ENCODE results near the gene ZNF143.

DNA sequence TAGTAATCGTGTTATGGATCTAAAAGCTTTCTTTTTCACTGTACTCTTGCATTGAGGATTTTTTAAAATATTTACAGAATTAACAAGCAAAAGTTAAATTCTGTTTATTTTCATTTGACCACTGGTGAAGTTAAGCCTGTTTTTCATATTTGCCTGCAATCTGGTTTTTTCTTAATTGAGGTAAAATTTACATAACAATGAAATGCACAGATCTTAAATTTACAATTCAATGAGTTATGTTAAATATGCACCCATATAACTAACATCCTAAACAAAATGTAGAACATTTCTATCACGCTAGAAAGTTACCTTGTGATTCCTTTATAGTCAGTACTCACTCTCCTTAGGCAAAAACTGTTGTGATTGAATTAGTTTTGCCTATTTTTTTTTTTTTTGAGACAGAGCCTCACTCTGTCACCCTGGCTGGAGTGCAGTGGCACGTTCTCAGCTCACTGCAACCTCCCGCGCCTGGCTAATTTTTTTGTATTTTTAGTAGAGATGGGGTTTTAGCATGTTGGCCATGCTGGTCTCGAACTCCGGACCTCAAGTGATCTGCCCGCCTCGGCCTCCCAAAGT is 58.1 kb downstream of the ZNF143 start:
- TF ChIP-seq, protein P1, sequence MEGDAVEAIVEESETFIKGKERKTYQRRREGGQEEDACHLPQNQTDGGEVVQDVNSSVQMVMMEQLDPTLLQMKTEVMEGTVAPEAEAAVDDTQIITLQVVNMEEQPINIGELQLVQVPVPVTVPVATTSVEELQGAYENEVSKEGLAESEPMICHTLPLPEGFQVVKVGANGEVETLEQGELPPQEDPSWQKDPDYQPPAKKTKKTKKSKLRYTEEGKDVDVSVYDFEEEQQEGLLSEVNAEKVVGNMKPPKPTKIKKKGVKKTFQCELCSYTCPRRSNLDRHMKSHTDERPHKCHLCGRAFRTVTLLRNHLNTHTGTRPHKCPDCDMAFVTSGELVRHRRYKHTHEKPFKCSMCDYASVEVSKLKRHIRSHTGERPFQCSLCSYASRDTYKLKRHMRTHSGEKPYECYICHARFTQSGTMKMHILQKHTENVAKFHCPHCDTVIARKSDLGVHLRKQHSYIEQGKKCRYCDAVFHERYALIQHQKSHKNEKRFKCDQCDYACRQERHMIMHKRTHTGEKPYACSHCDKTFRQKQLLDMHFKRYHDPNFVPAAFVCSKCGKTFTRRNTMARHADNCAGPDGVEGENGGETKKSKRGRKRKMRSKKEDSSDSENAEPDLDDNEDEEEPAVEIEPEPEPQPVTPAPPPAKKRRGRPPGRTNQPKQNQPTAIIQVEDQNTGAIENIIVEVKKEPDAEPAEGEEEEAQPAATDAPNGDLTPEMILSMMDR (IDR thresholded peaks at IDR 0.05; ENCODE audit: insufficient read depth, low read length): no peak
- TF ChIP-seq POLR2AphosphoS5 (IDR thresholded peaks at IDR 0.05; ENCODE audit: low read depth) (no peak), GABPA (IDR thresholded peaks at IDR 0.05; ENCODE audit: low read depth) (no peak)
